Activated CD4-positive, alpha-beta T cell treated with anti-CD3 and anti-CD28 coated beads, Interleukin-2, amount 50 U/mL, for 1 hour (primary cell): ENCODE measurements around the gene AHR.
"Not testable (repeated sequence)": the region's sequence is repeated elsewhere in the genome, so short reads cannot be mapped to it uniquely, and the experiment has no call there.

Source experiments
- DNase-seq: peaks from one replicate; pipeline ENCODE4 v3.0.0-alpha.2; 2020

The AHR gene

GRCh38 chr7:17382408-17383354, 84.2 kb downstream of the AHR start:
- DNase-seq = not testable (repeated sequence)

DNA sequence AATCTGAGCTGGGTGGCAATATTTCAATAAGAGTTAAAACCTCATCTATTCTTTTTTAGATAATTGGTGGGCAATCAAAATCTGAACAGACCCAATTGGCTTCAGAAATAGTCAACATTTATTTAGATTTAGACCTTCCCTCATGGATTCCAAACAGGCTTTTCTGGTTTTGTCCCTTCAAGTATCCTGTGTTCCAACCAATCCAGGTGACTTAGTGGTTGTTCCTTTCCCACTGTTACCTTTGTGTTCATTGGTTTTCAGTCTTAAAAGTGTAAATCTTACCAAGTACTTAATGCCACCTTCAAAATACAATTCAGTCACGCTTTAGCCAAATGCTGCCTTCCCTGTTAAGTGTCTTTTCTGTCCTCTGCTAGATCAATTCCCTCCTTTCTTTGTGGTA, 85.9 kb downstream of the AHR start:
- no peak for DNase-seq

DNA sequence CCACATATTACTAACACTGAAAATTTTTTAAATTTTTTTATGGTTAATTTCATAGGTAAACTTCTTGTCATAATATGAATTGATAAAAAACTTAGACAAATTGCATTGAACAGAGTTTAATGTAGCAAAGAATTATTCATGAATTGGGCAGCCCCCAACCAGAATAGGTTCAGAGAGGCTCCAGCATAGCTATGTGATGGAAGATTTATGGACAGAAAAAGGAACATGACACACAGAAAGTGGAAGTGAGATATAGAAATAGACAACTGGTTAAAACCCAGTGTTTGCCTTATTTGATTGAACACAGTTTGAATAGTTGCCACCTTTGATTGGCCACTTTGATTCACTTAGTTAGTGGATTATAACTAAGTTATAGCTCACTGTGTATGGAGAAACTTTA, 87.2 kb downstream of the AHR start:
- DNase-seq = no peak

DNA sequence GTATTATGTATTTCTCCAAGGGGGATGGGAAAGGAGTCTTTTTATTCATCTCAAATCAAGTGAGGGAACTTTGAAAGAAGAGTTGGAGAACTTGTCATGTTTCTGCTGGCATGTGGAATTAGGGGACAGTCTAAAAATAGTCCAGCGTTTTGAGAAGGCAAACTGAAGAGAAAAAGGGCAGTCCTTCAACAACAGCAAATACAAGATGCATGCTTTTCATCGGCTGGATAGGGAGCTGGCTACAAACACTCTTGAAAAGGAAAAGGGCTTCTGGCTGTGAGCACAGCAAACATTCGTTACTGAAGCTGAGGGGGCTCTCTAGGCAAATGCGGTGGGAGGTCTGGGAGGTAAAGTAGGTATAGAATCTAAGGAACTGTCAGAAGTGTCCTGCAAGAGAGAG, 91.9 kb downstream of the AHR start:
- DNase-seq = no peak

DNA sequence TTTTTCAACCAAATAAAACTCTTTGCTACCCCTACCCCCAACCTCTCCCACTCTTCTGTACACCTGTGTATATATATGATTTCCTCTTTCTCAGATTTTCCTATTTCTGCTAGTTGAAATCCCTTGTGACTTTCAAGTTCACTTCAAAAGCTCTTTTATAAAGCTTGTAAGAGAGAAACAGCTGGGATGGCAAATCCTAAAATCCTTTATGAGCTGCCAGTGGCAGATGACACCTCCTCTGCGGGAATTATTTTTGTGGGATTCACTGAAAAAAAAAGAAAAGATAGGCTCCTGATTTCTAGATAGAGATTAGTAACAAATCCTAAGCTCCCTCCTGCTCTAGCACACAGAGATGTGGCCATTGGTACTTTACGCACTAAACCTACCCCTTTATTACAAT, 92.9 kb downstream of the AHR start:
- DNase-seq = no peak

GRCh38 chr7:17392846-17393245, 94.4 kb downstream of the AHR start:
- no peak for DNase-seq

GRCh38 chr7:17394563-17394962, 96.1 kb downstream of the AHR start:
- DNase-seq = not testable (repeated sequence)
